NCI-H82 treated with DMSO at 0.1 percent for 48 hours (cell line): ENCODE data around the gene PGRMC2.

Experiments used
- DNase-seq: peaks from one replicate; lab custom pipeline; 2025; ENCODE audit not compliant: unreplicated experiment; lab: John Stamatoyannopoulos, UW

PGRMC2 gene

GRCh38 chr4:128299848-128300247, 12.2 kb upstream of the PGRMC2 start:
- DNase-seq = no peak

GRCh38 chr4:128298852-128299251, 11.2 kb upstream of the PGRMC2 start:
- no peak for DNase-seq

- no peak for DNase-seq
Observed at GRCh38 chr4:128298146-128298758, 10.6 kb upstream of the PGRMC2 start.

GRCh38 chr4:128295255-128295654, 7.6 kb upstream of the PGRMC2 start:
- no peak for DNase-seq

GRCh38 chr4:128294464-128294863, 6.9 kb upstream of the PGRMC2 start:
- no peak for DNase-seq

GRCh38 chr4:128292349-128292748, 4.7 kb upstream of the PGRMC2 start:
- no peak for DNase-seq

GRCh38 chr4:128291096-128291495, 3.5 kb upstream of the PGRMC2 start:
- no peak for DNase-seq

- no peak for DNase-seq
Observed at GRCh38 chr4:128290526-128290925, 2.9 kb upstream of the PGRMC2 start.

- DNase-seq = no peak
Observed at GRCh38 chr4:128289523-128290158, 2.0 kb upstream of the PGRMC2 start.

GRCh38 chr4:128288689-128289106, 1.1 kb upstream of the PGRMC2 start:
- peak; percentile 68 for DNase-seq

GRCh38 chr4:128287871-128288688, 467 bp upstream of the PGRMC2 start:
- DNase-seq = peak; percentile 99

GRCh38 chr4:128286474-128287058, 1.0 kb downstream of the PGRMC2 start:
- peak; percentile 20 for DNase-seq

GRCh38 chr4:128285085-128285997, 2.3 kb downstream of the PGRMC2 start:
- peak; percentile 13 for DNase-seq

GRCh38 chr4:128284317-128284716, 3.3 kb downstream of the PGRMC2 start:
- DNase-seq = no peak

GRCh38 chr4:128283071-128283470, 4.5 kb downstream of the PGRMC2 start:
- no peak for DNase-seq

- DNase-seq = no peak
Observed at GRCh38 chr4:128282516-128282915, 5.1 kb downstream of the PGRMC2 start.

- DNase-seq = no peak
Observed at GRCh38 chr4:128281354-128281753, 6.3 kb downstream of the PGRMC2 start.

GRCh38 chr4:128279624-128280225, 7.9 kb downstream of the PGRMC2 start:
- no peak for DNase-seq

- DNase-seq = no peak
Observed at GRCh38 chr4:128277856-128278255, 9.8 kb downstream of the PGRMC2 start.

GRCh38 chr4:128275346-128275745, 12.3 kb downstream of the PGRMC2 start:
- no peak for DNase-seq
